GM18870 (cell line): ENCODE measurements around the gene NPFF.

Experiments
- ATAC-seq: cut with Tn5 transposase; IDR thresholded peaks from one replicate; pipeline ENCODE4 v1.9.1; 2021; ENCODE audit warnings: moderate library complexity; ENCODE audit not compliant: unreplicated experiment

Gene NPFF

GRCh38 chr12:53479331-53479730 is 28.0 kb downstream of the NPFF start:
- no peak for ATAC-seq

- no peak for ATAC-seq
Measured at GRCh38 chr12:53478865-53479264, 28.4 kb downstream of the NPFF start.

- no peak for ATAC-seq
Measured at GRCh38 chr12:53476769-53477209, 30.5 kb downstream of the NPFF start.

GRCh38 chr12:53474819-53475218 is 32.5 kb downstream of the NPFF start:
- no peak for ATAC-seq

- no peak for ATAC-seq
Measured at GRCh38 chr12:53474077-53474476, 33.2 kb downstream of the NPFF start.

- no peak for ATAC-seq
Measured at GRCh38 chr12:53472056-53472582, 35.2 kb downstream of the NPFF start.

GRCh38 chr12:53468282-53468681 is 39.0 kb downstream of the NPFF start:
- ATAC-seq = no peak

GRCh38 chr12:53467880-53468279 is 39.4 kb downstream of the NPFF start:
- no peak for ATAC-seq

- ATAC-seq = no peak
Measured at GRCh38 chr12:53467082-53467481, 40.2 kb downstream of the NPFF start.

GRCh38 chr12:53466640-53467039 is 40.6 kb downstream of the NPFF start:
- ATAC-seq = no peak

- no peak for ATAC-seq
Measured at GRCh38 chr12:53465679-53466078, 41.6 kb downstream of the NPFF start.

GRCh38 chr12:53464685-53465418 is 42.4 kb downstream of the NPFF start:
- ATAC-seq = no peak

- no peak for ATAC-seq
Measured at GRCh38 chr12:53463802-53464560, 43.3 kb downstream of the NPFF start.

- no peak for ATAC-seq
Measured at GRCh38 chr12:53462935-53463334, 44.3 kb downstream of the NPFF start.

GRCh38 chr12:53461591-53461990 is 45.7 kb downstream of the NPFF start:
- no peak for ATAC-seq

GRCh38 chr12:53461059-53461458 is 46.2 kb downstream of the NPFF start:
- no peak for ATAC-seq

GRCh38 chr12:53459097-53459496 is 48.2 kb downstream of the NPFF start:
- ATAC-seq = no peak
